Skin epidermis (tissue), 12 donors: Measurements from ENCODE around the gene MARK3.

Experiments used
- H3K27ac ChIP-seq, 21 experiments: fragments of 200-600 bp; sonication (generic) in 11 of 21; one replicate each; pipeline ENCODE4 v1.5.0; 2020; ENCODE audit warnings: mild to moderate bottlenecking in 3 of 21, inconsistent platforms in 2 of 21, moderate library complexity in 2 of 21
- H3K4me3 ChIP-seq, 7 experiments: fragments of 200-600 bp; sonication (generic) in 2 of 7; one replicate each; pipeline ENCODE4 v1.5.0; 2020; ENCODE audit warnings: inconsistent platforms in 2 of 7, mild to moderate bottlenecking in 2 of 7, moderate library complexity in 1 of 7

Gene MARK3

DNA sequence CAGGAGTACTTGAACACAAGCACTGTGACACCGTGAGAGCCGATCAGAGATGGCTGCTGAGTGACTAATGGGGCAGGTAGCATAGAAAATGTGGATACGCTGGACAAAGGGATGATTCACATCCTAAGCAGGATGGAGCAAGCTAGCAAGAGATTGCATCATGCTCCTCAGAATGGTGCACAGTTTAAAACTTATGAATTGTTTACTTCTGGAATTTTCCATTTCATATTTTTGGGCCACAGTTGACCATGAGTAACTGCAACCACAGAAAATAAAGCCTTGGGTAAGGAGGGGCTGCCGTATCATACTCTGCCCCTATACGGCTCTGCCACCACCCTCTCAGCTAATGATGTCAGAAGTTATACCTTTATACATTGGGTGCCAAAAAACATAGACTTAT is 23.3 kb upstream of the MARK3 start:
- no peak overlapping the region for H3K4me3 ChIP-seq
- peak overlapping the region in 5 of 21 experiments; percentile 33 to 69 (median 50) for H3K27ac ChIP-seq

DNA sequence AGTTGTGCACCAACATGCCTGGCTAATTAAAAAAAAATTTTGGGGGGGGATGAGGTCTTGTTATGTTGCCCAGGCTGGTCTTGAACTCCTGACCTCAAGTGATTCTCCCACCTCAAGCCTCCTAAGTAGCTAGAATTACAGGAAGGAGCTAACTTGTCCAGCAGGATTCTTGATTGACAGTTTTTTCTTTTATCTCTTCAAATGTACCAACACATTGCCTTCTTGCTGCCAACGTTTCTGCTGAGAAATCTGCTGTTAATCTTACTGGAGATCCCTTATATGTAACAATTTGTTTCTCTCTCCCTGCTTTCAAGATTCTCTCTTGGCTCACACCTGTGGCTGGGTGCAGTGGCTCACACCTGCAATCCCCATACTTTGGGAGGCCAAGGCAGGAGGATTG is 22.4 kb upstream of the MARK3 start:
- Histone ChIP-seq H3K4me3 (no peak overlapping the region), H3K27ac (no peak overlapping the region)

DNA sequence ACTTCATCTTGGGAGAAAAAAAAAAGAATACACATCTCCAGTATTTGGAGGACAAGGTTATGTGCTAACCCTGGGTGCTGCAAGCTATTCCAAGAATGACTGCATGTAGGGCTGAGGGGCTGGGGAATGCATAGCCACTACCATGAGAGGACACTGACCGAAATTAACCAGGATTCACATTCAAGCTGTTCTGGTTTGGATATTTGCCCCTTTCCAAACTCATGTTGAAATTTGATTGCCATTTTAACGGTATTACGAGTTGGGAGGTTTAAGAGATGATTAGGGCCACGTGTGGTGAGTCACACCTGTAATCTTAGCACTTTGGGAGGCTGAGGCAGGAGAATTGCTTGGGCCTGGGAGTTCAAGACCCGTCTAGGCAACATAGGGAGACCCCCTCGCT is 18.5 kb upstream of the MARK3 start:
- H3K4me3 ChIP-seq, result no peak overlapping the region
- H3K27ac ChIP-seq, result no peak overlapping the region

DNA sequence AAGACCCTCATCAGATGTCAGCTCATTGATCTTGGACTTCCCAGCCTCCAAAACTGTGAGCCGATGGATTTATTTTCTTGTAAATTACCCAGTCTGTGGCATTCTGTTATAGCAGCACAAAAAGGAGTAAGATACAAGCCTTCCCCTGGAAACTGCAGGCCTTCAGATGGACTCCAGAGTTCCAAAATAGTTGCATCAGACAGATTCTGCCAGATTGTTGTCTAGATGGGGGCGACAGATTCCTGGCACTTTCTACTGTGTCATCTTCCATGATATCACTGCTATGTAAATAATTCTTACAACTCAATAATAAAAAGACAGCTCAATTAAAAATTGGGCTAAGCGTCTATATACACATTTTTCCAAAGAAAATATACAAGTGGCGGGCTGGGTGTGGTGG is 17.2 kb upstream of the MARK3 start:
- no peak overlapping the region for H3K4me3 ChIP-seq

DNA sequence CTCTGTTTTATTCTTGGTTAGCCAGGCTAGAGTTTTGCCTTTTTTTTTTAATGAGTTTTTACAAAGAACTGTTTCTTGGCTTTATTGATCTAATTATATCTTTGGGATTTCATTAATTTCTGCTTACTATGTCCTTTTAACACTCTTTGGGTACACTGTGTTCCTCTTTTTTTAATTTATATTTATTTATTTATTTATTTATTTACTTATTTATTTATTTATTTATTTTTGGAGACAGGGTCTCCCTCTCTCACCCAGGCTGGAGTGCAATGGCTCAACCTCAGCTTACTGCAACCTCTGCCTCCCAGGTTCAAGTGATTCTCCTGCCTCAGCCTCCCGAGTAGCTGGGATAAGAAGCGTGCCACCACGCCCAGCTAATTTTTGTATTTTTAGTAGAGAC is 15.1 kb upstream of the MARK3 start:
- Histone ChIP-seq H3K27ac (no peak overlapping the region), H3K4me3 (no peak overlapping the region)

More for the DNA sequence above, 17.2 kb upstream of the MARK3 start:
- no peak overlapping the region for H3K27ac ChIP-seq

DNA sequence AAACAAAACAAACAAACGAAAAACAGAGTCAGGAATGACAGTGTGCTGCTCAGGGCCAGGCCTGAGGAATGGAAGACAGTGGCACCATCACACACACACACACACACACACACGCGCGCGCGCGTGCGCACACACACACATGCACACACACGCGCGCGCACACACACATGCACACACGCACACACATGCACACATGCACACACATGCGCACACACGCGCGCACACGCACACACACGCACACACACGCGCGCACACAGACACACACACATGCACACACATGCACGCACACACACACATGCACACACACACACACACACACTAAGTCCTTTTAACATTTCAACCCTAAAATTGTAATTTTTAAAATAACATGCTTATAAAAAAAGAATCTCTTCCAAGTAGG is 13.2 kb upstream of the MARK3 start:
- Histone ChIP-seq H3K4me3 (no peak overlapping the region), H3K27ac (no peak overlapping the region)

DNA sequence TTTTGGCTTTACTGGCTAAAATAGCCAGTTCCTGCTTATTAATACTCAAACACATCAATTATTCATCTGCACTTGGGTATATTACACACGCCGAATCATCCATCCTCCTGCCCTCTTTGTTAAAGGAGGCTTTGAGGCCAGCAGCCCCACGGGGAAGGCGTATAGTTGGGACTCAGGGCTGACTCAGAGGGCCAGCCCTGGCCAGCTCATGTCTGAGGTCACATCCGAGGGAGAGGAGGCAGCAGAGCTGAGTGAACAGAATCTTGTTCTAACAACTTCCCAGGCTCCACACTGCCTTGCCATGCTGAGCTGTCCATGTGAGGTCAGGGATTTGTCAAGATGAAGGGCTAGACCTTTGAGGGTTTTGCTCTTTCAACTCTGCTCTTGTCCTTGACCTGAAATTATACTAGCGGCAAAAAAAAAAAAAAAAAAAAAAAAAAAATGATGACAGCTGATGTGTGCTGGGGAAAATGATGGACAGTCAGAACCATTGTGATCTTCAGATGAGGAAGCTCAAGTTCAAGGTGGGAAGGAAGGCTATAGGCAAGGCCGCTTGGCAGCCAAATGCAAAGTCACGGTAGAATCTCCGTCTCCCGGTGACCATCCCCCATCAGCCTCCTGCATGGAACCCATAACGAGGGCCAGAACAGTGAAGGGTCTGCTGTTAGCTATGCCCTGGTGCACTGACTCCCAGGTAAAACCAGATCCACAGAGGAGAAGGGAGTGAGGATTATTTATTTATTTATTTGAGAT is 12.5 kb upstream of the MARK3 start:
- H3K27ac ChIP-seq, result peak overlapping the region in 3 of 21 experiments; percentile 14 to 66 (median 21)

DNA sequence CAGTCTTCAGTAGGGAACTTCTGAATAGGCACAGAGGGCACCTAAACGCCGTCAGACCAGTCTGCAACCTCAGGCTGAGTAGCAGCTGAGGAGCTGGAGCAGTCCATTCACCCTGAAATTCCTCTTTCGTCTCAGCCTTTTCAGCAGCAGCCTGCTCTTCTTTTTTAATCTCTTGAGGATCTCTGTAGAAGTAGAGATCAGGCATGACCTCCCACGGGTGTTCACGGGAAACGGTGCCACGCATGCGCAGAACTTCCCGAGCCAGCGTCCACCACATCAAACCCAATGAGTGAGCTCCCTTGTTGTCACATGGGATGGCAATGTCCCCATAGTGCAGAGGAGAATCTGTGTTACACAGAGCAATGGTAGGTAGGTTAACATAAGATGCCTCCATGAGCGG is 11.1 kb upstream of the MARK3 start:
- H3K4me3 ChIP-seq, result no peak overlapping the region
- H3K27ac ChIP-seq, result no peak overlapping the region

More for the DNA sequence above, 12.5 kb upstream of the MARK3 start:
- H3K4me3 ChIP-seq, result no peak overlapping the region

DNA sequence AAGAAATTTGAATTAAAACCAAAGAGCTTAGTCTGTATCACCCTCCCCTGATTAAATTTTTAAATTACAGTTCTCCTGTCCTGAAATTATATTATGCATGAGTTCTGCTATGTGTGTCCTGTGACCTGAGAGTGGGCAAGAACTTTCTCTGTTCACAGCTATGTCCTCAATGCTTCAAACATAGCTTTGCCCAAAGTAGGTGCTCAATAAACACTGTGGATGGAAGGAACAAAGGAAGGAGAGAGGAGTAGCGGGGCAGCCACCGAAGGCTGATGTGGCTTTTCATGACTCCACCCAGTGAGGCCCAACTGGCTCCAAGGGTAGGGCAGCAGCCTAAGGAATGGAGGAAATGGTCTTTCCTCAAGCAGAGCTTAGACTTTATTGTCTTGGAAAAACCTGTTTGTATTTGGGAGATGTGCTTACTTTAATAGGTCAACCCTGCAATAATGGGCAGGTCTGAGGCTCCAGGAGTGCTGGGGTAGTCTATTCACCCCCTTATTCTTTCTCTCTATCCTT is 7.6 kb upstream of the MARK3 start:
- no peak overlapping the region for H3K4me3 ChIP-seq
- no peak overlapping the region for H3K27ac ChIP-seq

DNA sequence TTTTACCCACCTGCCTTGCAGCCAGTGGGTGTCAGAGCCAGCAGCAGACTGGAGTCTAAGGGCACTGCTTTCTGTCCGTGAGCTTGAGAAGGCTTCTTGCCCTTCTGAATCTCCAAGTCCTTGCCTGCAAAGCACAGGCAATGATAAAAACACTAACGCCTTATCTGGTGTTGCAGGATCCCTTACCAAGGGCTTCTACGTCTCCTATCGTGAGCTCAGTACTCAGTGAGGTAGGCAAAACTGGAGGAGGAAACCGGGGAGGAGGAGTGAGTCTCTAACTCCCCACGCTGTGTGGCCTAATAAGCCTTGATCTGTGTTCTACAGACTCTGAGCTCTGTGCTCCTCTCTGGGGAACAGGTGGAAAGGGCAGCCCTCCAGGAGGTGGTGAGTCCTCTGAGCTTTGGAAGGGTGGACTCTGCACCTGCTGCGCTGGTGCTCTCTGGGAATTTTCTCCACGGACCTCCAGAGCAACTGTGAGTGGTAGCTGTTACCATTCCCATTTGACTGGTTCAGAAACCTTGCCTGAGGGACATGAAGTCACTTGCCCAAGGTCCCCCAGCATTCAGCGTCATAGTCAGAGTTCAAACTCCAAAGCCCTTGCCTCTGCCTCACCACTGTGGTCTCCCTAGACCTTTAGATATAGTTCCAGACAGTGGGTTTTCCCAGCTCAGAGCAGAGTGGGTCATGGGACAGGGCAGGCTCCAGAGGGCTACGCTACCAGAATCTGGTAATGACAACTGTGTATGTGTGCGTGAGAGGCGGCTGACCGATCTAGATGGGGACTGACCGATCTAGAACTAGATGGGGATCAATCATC is 7.0 kb upstream of the MARK3 start:
- Histone ChIP-seq H3K27ac (no peak overlapping the region), H3K4me3 (no peak overlapping the region)

DNA sequence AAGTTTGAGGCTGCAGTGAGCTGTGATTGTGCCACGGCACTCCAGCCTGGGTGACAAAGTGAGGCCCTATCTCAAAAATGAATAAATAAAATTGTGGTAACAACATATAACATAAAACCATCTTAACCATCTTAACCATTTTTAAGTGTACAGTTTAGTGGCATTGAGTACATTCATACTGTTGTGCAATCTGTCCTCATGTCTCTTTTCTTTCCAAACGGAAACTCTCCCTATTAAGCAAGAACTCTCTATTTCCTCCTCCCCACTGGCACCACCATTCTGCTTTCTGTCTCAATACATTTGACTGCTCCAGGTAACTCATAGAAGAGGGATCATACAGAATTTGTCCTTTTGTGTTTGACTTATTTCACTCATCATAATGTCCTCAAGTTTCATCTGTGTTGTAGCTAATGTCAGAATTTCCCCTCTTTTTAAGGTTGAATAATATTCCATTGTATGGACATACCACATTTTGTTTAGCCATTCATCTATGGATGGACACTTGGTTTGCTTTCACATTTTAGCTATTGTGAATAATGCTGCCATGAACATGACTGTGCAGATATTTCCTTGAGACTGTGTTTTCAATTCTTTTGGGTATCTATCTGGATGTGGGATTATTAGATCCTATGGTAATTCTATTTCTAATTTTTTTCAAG is 4.4 kb upstream of the MARK3 start:
- H3K27ac ChIP-seq, result no peak overlapping the region
- H3K4me3 ChIP-seq, result no peak overlapping the region

DNA sequence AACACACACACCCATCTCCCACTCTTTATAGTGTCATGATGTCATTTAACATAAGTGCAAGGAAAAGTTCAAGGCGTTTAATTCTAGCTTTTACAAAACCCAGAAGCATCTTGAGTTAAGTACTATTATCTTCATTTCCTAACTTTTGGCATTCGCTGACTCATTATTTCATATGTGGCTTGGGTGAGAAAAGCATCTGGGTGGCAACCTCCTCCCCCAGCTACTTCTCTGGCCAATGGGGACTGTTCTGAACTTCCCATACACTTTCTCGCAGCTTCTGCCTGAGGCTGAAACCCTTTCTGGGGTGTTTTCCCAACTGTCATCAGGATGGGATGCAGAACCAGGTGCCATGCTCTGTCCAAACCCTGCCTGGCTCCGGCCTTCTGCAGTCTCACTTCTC is 2.8 kb upstream of the MARK3 start:
- no peak overlapping the region for H3K27ac ChIP-seq
- no peak overlapping the region for H3K4me3 ChIP-seq

DNA sequence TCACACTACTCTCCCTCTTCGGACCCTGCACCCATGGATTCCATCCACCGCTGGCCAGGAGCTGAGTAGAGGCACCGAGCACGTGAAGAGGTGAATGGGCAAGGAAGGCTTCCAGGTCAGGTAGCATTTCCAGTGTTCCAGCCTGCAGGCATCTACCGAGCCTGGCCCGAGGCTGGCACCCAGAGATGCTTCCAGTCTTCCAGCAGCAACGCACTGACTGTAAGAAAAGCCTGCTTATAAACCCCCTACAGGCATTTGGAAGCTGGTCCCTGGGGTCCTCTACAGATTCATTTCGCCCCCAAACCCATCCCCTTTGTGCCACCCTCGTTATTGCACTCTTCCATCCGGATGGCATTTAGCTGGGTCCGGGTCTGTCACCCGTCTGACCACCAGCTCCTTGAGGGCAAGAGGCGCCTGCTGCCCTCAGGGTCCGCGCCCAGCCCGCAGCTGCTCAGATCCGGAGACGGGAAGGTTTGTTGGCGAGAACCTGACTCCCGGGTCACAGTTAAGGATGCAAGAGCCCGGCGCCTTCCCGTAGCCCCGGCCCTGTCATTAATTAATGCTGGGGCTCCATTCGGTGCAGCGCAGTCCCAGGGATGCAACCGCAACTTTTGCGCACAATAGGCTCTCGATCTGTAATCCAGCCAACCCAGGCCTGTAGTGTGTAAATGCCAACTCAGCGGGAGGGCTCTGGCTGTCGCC is 614 bp upstream of the MARK3 start:
- Histone ChIP-seq H3K27ac (peak overlapping the region in 20 of 21 experiments; percentile 90 to 100 (median 98)), H3K4me3 (peak overlapping the region; percentile 79 to 99 (median 88))

DNA sequence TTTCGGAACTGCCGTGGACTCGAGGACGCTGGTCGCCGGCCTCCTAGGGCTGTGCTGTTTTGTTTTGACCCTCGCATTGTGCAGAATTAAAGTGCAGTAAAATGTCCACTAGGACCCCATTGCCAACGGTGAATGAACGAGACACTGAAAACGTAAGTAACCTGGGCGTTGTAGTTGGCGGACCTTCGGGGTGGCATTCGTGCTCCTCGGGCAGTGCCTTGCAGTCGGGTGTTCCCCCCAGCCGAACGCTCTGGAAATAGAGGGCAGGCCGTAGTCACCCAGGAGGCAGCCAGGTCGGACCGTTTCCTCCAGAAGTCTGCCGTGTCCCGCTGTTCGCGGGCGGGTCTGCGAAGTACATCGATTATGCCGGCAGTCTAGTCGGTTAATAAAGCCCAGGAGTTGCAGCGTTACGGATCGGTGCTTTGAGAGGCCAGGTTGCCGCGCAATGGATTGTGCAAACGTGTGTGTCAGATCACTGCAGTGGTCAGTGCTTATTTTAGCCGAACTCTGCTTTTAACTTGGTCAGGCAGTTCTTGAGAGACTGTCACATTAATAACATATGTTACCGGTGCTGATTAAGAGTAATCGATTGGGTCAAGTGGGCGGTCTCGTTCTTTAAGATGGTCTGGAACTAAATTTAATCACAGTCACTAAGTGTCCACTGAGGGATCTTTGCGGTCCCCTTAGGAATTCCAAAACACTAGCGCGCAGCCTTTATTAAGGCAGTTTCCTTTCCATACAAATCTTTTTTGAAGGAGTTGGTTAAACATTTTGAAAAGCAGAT is 906 bp downstream of the MARK3 start:
- H3K4me3 ChIP-seq, result peak overlapping the region; percentile 79 to 99 (median 88)
- H3K27ac ChIP-seq, result peak overlapping the region; percentile 90 to 100 (median 97)

DNA sequence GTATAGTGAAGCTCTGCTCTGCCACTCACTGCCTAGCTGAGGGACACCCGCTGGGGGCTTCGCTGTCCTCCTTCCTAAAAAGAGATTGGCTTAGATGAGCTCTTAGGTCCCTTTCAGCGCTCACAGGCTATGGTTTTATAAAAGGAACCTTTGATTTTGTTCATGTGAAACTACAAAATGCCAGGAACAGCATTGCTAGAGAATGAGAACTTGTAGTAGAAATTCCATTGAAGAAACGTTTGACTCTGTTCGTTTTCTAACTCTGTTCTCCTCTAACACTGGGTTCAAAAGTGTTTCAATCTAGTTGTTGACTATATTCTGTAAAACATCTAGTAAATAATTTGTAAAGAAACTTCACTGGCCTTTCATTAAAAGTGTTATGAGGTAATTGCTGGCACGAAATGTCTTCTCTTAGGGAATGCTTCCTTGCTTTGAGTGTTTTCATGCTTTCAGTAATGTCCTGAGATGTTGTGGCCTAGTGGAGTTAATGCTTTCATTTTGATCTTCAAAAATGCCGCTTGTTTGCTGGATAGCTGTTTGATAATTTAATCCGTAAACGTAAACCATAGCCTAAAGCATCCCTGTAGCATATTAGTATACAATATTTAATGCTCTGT is 1.6 kb downstream of the MARK3 start:
- Histone ChIP-seq H3K27ac (peak overlapping the region in 16 of 21 experiments; percentile 90 to 100 (median 98)), H3K4me3 (peak overlapping the region; percentile 79 to 99 (median 88))

DNA sequence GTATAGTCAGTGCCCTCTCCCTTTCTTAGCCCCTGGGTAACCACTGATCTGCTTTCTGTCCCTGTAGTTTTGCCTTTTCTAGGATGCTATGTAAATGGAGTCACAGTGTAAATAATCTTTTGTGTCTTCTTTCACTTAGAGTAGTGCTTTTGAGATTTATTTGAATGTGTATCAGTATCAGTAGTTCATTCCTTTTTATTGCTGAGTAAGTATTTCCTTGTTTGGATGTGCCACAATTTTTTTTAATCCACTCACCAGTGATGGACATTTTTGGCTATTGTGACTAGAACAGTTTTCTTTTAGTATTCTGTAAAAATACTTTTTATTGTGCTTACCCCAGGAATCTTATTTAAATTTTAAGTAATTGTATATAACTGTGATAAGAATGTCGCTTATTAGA is 3.4 kb downstream of the MARK3 start:
- Histone ChIP-seq H3K27ac (peak overlapping the region in 1 of 21 experiments; percentile 3), H3K4me3 (no peak overlapping the region)

DNA sequence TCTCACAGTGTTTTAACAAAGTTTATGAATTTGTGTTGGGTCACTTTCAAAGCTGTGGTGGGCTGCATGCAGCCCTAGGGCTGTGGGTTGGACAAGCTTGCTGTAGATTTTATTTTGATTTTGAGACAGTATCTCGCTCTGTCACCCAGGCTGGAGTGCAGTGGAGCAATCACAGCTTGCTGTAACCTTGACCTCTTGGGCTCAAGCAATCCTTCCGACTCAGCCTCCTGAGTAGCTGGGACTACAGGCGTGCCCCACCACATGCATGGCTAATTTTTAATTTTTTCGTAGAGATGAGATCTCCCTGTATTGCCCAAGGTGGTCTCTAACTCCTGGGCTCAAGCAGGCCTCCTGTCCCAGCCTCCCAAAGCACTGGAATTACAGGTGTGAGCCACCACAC is 5.4 kb downstream of the MARK3 start:
- Histone ChIP-seq H3K27ac (no peak overlapping the region), H3K4me3 (no peak overlapping the region)

DNA sequence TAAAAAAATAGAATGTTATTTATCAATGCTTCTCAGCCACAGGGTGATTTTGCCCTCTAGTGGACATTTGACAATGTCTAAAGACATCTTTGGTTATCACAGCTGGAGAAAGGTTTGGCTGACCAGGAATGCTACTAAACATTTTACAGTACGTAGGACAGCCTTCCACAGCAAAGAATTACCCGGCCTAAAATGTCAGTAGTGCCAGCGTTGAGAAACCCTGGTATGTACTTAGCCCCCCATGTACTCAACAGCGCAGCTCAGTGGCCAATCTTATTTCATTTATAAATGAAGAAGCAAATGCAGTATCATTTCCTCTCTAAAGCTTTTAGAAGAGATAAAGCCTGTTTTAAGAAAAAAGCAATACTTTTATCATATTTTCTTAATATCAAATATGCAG is 5.8 kb downstream of the MARK3 start:
- no peak overlapping the region for H3K27ac ChIP-seq

DNA sequence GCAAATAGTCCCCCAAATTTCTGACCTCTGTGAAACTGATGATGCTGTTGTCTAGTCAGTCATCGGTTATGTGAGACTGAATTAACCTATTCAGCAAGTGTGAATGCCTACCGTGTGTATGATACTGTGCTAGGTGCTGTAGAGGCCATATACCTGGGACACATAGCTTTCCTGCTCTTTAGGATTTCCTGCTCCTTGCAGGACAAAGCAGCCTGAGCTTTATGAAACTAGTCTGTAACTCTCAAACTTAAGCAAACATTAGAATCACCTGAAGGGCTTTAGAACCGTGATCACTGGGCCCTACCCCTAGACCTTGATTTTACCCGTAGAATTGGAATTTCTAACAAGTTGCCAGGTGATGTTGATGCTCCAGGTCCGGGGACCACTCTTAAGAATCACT is 6.9 kb downstream of the MARK3 start:
- H3K27ac ChIP-seq, result no peak overlapping the region

More for the DNA sequence above, 5.8 kb downstream of the MARK3 start:
- no peak overlapping the region for H3K4me3 ChIP-seq

More for the DNA sequence above, 6.9 kb downstream of the MARK3 start:
- no peak overlapping the region for H3K4me3 ChIP-seq
